Suprapubic skin (tissue), 4 donors: ENCODE results near the gene SPDYE6. TPM values are rescaled to one million over a fixed set of nuclear protein-coding genes. Genes with fewer than 3 reads are reported as not detected.

Source experiments
- DNase-seq, 2 donors: peaks; one replicate each; pipeline ENCODE4 v3.0.0-alpha.2; 2019; ENCODE audit warnings: low spot score in 2 of 2
- H3K27ac ChIP-seq: fragments of 200-600 bp; sonication (generic); one replicate; pipeline ENCODE4 v1.5.1; 2019
- H3K27me3 ChIP-seq: fragments of 200-600 bp; sonication (generic); one replicate; pipeline ENCODE4 v1.5.1; 2019
- H3K36me3 ChIP-seq: fragments of 200-600 bp; sonication (generic); one replicate; pipeline ENCODE4 v1.5.1; 2019
- H3K4me1 ChIP-seq: fragments of 200-600 bp; sonication (generic); one replicate; pipeline ENCODE4 v1.5.1; 2019
- H3K4me3 ChIP-seq: fragments of 200-600 bp; sonication (generic); one replicate; pipeline ENCODE4 v1.5.1; 2019; ENCODE audit warnings: mild to moderate bottlenecking
- H3K9me3 ChIP-seq: fragments of 200-600 bp; sonication (generic); one replicate; pipeline ENCODE4 v1.5.1; 2019
- EP300 ChIP-seq: sonication (generic); formaldehyde crosslinking; IDR thresholded peaks from one replicate; pipeline ENCODE4 v1.6.1; 2017; ENCODE audit warnings: antibody characterized with exemption
- POLR2A ChIP-seq, 2 donors: fragments of 450-650 bp; IDR thresholded peaks; one replicate each; pipeline ENCODE4 v1.6.1; 2017; ENCODE audit warnings: antibody characterized with exemption in 2 of 2, mild to moderate bottlenecking in 2 of 2, moderate library complexity in 2 of 2
- POLR2AphosphoS5 ChIP-seq, 3 donors: sonication (generic); formaldehyde crosslinking; IDR thresholded peaks; one replicate each; pipeline ENCODE4 v1.6.1; 2017; ENCODE audit warnings: antibody characterized with exemption in 3 of 3
- WGBS: methylation state at CpG from one replicate; pipeline ENCODE4 v1.1.5; 2018; 5-methylcytosine and 5-hydroxymethylcytosine counted together
- total RNA-seq, 4 donors: library from RNA; depleted of rRNA; stranded (reverse); fragments of >200 nt; gene quantifications; one replicate each; pipeline ENCODE4 v1.1.0, GENCODE V29; 2016
- TF ChIP-seq, protein P1 (sequence below), 2 donors: fragments of 200-600 bp in 1 of 2; fragments of 450-650 bp in 1 of 2; sonication (generic) in 1 of 2; IDR thresholded peaks; one replicate each; pipeline ENCODE4 v1.5.1; 2016 to 2019; ENCODE audit warnings: antibody characterized with exemption in 2 of 2, mild to moderate bottlenecking in 1 of 2, moderate library complexity in 1 of 2

SPDYE6 gene
- total RNA-seq, 4 donors from 2014 or later, result not detected

DNA sequence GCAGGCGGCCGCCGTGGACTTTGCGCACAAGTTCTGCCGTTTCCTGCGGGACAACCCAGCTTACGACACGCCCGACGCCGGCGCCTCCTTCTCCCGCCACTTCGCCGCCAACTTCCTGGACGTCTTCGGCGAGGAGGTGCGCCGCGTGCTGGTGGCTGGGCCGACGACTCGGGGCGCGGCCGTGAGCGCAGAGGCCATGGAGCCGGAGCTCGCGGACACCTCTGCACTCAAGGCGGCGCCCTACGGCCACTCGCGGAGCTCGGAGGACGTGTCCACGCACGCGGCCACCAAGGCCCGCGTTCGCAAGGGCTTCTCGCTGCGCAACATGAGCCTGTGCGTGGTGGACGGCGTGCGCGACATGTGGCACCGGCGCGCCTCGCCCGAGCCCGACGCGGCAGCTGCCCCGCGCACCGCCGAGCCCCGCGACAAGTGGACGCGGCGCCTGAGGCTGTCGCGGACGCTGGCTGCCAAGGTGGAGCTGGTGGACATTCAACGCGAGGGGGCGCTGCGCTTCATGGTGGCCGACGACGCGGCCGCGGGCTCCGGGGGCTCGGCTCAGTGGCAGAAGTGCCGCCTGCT is 55.5 kb downstream of the SPDYE6 start:
- no peak overlapping the region for H3K27ac ChIP-seq
- H3K27me3 ChIP-seq, result peaks cover 14% of the 10 kb centered on the region
- peaks cover 9% of the 10 kb centered on the region for H3K4me1 ChIP-seq
- H3K36me3 ChIP-seq, result no peaks in the 10 kb centered on the region
- no peaks in the 10 kb centered on the region for H3K9me3 ChIP-seq
- WGBS, result 43% methylated on average over 11 of the region's 84 CpGs
- no peak for TF ChIP-seq EP300
- TF ChIP-seq POLR2A (IDR thresholded peaks at IDR 0.05), result no peak
- TF ChIP-seq, protein P1, sequence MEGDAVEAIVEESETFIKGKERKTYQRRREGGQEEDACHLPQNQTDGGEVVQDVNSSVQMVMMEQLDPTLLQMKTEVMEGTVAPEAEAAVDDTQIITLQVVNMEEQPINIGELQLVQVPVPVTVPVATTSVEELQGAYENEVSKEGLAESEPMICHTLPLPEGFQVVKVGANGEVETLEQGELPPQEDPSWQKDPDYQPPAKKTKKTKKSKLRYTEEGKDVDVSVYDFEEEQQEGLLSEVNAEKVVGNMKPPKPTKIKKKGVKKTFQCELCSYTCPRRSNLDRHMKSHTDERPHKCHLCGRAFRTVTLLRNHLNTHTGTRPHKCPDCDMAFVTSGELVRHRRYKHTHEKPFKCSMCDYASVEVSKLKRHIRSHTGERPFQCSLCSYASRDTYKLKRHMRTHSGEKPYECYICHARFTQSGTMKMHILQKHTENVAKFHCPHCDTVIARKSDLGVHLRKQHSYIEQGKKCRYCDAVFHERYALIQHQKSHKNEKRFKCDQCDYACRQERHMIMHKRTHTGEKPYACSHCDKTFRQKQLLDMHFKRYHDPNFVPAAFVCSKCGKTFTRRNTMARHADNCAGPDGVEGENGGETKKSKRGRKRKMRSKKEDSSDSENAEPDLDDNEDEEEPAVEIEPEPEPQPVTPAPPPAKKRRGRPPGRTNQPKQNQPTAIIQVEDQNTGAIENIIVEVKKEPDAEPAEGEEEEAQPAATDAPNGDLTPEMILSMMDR (IDR thresholded peaks at IDR 0.05), result no peak
- TF ChIP-seq POLR2AphosphoS5 (IDR thresholded peaks at IDR 0.05), result no peak
- no peak for DNase-seq
- H3K4me3 ChIP-seq, result no peak overlapping the region

GRCh38 chr7:102297487-102298218 is 58.6 kb downstream of the SPDYE6 start:
- WGBS, result 94% methylated on average over 7 of the region's 10 CpGs
- Histone ChIP-seq H3K36me3 (no peaks in the 10 kb centered on the region), H3K27me3 (peaks cover 14% of the 10 kb centered on the region), H3K27ac (no peak overlapping the region), H3K9me3 (no peaks in the 10 kb centered on the region), H3K4me3 (no peak overlapping the region), H3K4me1 (no peaks in the 10 kb centered on the region)
- no peak for TF ChIP-seq POLR2A (IDR thresholded peaks at IDR 0.05)
- no peak for TF ChIP-seq POLR2AphosphoS5 (IDR thresholded peaks at IDR 0.05)
- TF ChIP-seq, protein P1 (IDR thresholded peaks at IDR 0.05), result no peak
- TF ChIP-seq EP300, result no peak
- no peak for DNase-seq

GRCh38 chr7:102296514-102296913 is 59.7 kb downstream of the SPDYE6 start:
- Histone ChIP-seq H3K9me3 (no peaks in the 10 kb centered on the region), H3K4me3 (no peak overlapping the region), H3K27ac (no peak overlapping the region), H3K36me3 (no peaks in the 10 kb centered on the region), H3K4me1 (no peaks in the 10 kb centered on the region), H3K27me3 (peaks cover 14% of the 10 kb centered on the region)
- no peak for TF ChIP-seq POLR2AphosphoS5 (IDR thresholded peaks at IDR 0.05)
- TF ChIP-seq, protein P1 (IDR thresholded peaks at IDR 0.05), result no peak
- no peak for TF ChIP-seq POLR2A (IDR thresholded peaks at IDR 0.05)
- no peak for TF ChIP-seq EP300
- DNase-seq, result no peak
- WGBS, result 88% methylated on average over 7 of the region's 7 CpGs

DNA sequence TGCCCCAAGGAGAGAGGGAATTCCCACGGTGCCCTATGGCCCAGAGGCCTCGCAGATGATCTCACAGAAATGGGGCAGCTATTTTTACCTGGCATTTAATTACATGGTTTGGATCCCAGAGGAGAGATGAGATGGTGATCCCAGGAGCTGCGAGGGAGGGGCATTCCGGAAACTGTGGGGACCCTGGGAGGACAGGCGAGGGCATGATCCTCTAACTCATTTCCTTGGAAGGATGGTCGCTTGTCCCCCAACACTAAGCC is 60.1 kb downstream of the SPDYE6 start:
- H3K9me3 ChIP-seq, result no peaks in the 10 kb centered on the region
- H3K27me3 ChIP-seq, result peaks cover 13% of the 10 kb centered on the region
- 83% methylated on average over 6 of the region's 6 CpGs for WGBS
- H3K27ac ChIP-seq, result no peak overlapping the region
- DNase-seq, result no peak
- no peaks in the 10 kb centered on the region for H3K36me3 ChIP-seq
- no peak overlapping the region for H3K4me3 ChIP-seq
- no peaks in the 10 kb centered on the region for H3K4me1 ChIP-seq
- TF ChIP-seq POLR2A (IDR thresholded peaks at IDR 0.05), result no peak
- TF ChIP-seq, protein P1 (IDR thresholded peaks at IDR 0.05), result no peak
- TF ChIP-seq EP300, result no peak
- no peak for TF ChIP-seq POLR2AphosphoS5 (IDR thresholded peaks at IDR 0.05)

Other genes starting within 250 kb of the SPDYE6 start
- 1 to 10 TPM; 5.1 to 6.5 (median 5.6) TPM for gene SH2B2, start 69.6 kb downstream of the SPDYE6 start, total RNA-seq
- gene PRKRIP1, start 39.9 kb upstream of the SPDYE6 start, total RNA-seq, result 10 to 100 TPM; 21.5 to 54.7 (median 23.3) TPM
- gene ORAI2, start 77.1 kb upstream of the SPDYE6 start, total RNA-seq, result 1 to 10 TPM; 4.3 to 7.0 (median 5.0) TPM
- 10 to 100 TPM; 17.9 to 41.1 (median 26.7) TPM for gene ALKBH4, start 108.4 kb upstream of the SPDYE6 start, total RNA-seq
- 10 to 100 TPM in 3 of 4 donors, 1 to 10 TPM in 1; 9.8 to 19.2 (median 16.4) TPM for gene LRWD1, start 108.5 kb upstream of the SPDYE6 start, total RNA-seq
- 10 to 100 TPM in 3 of 4 donors, 1 to 10 TPM in 1; 9.5 to 29.0 (median 19.3) TPM for gene POLR2J, start 122.5 kb upstream of the SPDYE6 start, total RNA-seq
- 10 to 100 TPM; 26.5 to 30.7 (median 28.4) TPM for gene RASA4B, start 161.3 kb upstream of the SPDYE6 start, total RNA-seq
- gene UPK3BL2, start 187.3 kb upstream of the SPDYE6 start, total RNA-seq, result 10 to 100 TPM in 2 of 4 donors, 1 to 10 TPM in 2; 7.8 to 24.4 (median 11.5) TPM
- under 1 TPM in 1 of 4 donors, not detected in 3; 0.64 TPM for gene SPDYE2, start 194.8 kb upstream of the SPDYE6 start, total RNA-seq
- 10 to 100 TPM; 11.3 to 28.5 (median 27.3) TPM for gene POLR2J3, start 216.1 kb upstream of the SPDYE6 start, total RNA-seq